Adrenal gland (tissue), 5 donors: Measurements from ENCODE around the gene TDO2.

Experiments used
- POLR2A ChIP-seq, 2 donors: fragments of 450-650 bp; IDR thresholded peaks; one replicate each; pipeline ENCODE4 v1.6.1; 2017; ENCODE audit warnings: antibody characterized with exemption in 2 of 2, mild to moderate bottlenecking in 2 of 2, moderate library complexity in 1 of 2
- TF ChIP-seq, protein P1 (sequence below), 6 experiments: fragments of 450-650 bp in 4 of 6; fragments of 200-600 bp in 2 of 6; sonication (generic) in 1 of 6; IDR thresholded peaks; 1 replicate in 5 of 6; 2 replicates in 1 of 6; pipeline versions ENCODE4 v1.5.1 to v1.8.0; 2016 to 2021; ENCODE audit warnings: antibody characterized with exemption in 6 of 6, mild to moderate bottlenecking in 2 of 6, moderate library complexity in 1 of 6
- donor health status: DM: no; HTN: no; CAD: no.

DNA sequence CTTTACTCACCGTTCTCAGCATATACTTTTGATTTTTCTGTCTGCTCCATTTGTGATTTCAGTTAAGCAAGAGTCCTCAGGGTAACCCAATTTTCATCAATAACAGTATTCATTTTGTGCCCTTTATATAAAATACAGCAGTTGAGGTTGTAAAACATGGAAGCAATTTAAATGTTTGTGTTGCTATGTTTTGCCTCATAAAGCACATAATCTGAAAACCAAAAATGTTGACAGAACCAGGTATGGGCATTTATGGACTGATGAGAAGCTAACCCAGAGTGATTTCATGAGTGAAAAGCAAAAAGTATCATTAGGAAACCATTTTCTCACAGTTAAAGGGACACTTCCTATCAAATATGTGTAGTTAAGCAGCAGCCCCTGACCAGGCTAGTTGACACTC, 37.3 kb upstream of the TDO2 start, which contains the start of gene ASIC5:
- TF ChIP-seq POLR2A (IDR thresholded peaks at IDR 0.05), result no peak
- TF ChIP-seq, protein P1, sequence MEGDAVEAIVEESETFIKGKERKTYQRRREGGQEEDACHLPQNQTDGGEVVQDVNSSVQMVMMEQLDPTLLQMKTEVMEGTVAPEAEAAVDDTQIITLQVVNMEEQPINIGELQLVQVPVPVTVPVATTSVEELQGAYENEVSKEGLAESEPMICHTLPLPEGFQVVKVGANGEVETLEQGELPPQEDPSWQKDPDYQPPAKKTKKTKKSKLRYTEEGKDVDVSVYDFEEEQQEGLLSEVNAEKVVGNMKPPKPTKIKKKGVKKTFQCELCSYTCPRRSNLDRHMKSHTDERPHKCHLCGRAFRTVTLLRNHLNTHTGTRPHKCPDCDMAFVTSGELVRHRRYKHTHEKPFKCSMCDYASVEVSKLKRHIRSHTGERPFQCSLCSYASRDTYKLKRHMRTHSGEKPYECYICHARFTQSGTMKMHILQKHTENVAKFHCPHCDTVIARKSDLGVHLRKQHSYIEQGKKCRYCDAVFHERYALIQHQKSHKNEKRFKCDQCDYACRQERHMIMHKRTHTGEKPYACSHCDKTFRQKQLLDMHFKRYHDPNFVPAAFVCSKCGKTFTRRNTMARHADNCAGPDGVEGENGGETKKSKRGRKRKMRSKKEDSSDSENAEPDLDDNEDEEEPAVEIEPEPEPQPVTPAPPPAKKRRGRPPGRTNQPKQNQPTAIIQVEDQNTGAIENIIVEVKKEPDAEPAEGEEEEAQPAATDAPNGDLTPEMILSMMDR (IDR thresholded peaks at IDR 0.05), result no peak
